Astrocyte (in vitro differentiated cells and primary cell): ENCODE results near the gene SVEP1.

ENCODE experiments used
- CTCF ChIP-seq: IDR thresholded peaks from 2 replicates; pipeline ENCODE4 v1.5.1; 2011; ENCODE audit warnings: low read depth, mild to moderate bottlenecking, inconsistent platforms, low read length, moderate library complexity; ENCODE audit not compliant: insufficient read depth
- EZH2 ChIP-seq: IDR thresholded peaks from 2 replicates; pipeline ENCODE4 v1.6.1; 2012; ENCODE audit warnings: mild to moderate bottlenecking, low read length, inconsistent platforms; ENCODE audit not compliant: insufficient read depth

- TF ChIP-seq CTCF (no peak), EZH2 (no peak)
Observed at GRCh38 chr9:110468950-110469349, 110.6 kb downstream of the SVEP1 start.
